Upper lobe of left lung (tissue), 6 donors: ENCODE data around the gene LPA. TPM values are rescaled to one million over a fixed set of nuclear protein-coding genes. Genes with fewer than 3 reads are reported as not detected.
"Not testable (repeated sequence)": the region's sequence is repeated elsewhere in the genome, so short reads cannot be mapped to it uniquely, and the experiment has no call there.

Experiments used
- ATAC-seq, 2 donors: fragments of 200-7000 bp; cut with Tn5 transposase; one replicate each; pipeline ENCODE4 v1.9.1; 2022; ENCODE audit warnings: mild to moderate bottlenecking in 2 of 2, moderate library complexity in 2 of 2; ENCODE audit not compliant: low FRiP score in 2 of 2
- DNase-seq, 2 donors: peaks; one replicate each; pipeline ENCODE4 v3.0.0-alpha.2; 2019 to 2020
- H3K27ac ChIP-seq, 4 donors: fragments of 200-600 bp; sonication (generic); one replicate each; pipeline ENCODE4 v1.5.1; 2016 to 2019
- H3K27me3 ChIP-seq, 4 donors: fragments of 200-600 bp; sonication (generic); one replicate each; pipeline ENCODE4 v1.5.1; 2017 to 2019
- H3K36me3 ChIP-seq, 4 donors: fragments of 200-600 bp; sonication (generic); one replicate each; pipeline ENCODE4 v1.5.1; 2016 to 2019
- H3K4me1 ChIP-seq, 4 donors: fragments of 200-600 bp; sonication (generic); one replicate each; pipeline ENCODE4 v1.5.1; 2018 to 2019
- H3K4me3 ChIP-seq, 4 donors: fragments of 200-600 bp; sonication (generic); one replicate each; pipeline ENCODE4 v1.5.1; 2017 to 2019; ENCODE audit warnings: mild to moderate bottlenecking in 2 of 4, moderate library complexity in 1 of 4
- H3K9me3 ChIP-seq, 4 donors: fragments of 200-600 bp; sonication (generic); one replicate each; pipeline ENCODE4 v1.5.1; 2018 to 2019
- CTCF ChIP-seq, 6 experiments: fragments of 450-650 bp in 4 of 6; fragments of 200-600 bp in 2 of 6; sonication (generic) in 2 of 6; IDR thresholded peaks; one replicate each; pipeline ENCODE4 v1.5.1; 2016 to 2019; ENCODE audit warnings: antibody characterized with exemption in 6 of 6
- EP300 ChIP-seq, 4 donors: sonication (generic); formaldehyde crosslinking; IDR thresholded peaks; one replicate each; pipeline ENCODE4 v1.5.1; 2017; ENCODE audit warnings: antibody characterized with exemption in 4 of 4, control low read depth in 2 of 4
- POLR2A ChIP-seq, 4 donors: fragments of 450-650 bp; IDR thresholded peaks; one replicate each; pipeline ENCODE4 v1.5.1; 2016 to 2017; ENCODE audit warnings: antibody characterized with exemption in 4 of 4, mild to moderate bottlenecking in 2 of 4
- POLR2AphosphoS5 ChIP-seq, 2 donors: sonication (generic); formaldehyde crosslinking; IDR thresholded peaks; one replicate each; pipeline ENCODE4 v1.5.1; 2017; ENCODE audit warnings: antibody characterized with exemption in 2 of 2
- WGBS, 2 donors: methylation state at CpG; one replicate each; pipeline ENCODE4 v1.1.5; 2017 to 2018; 5-methylcytosine and 5-hydroxymethylcytosine counted together
- total RNA-seq, 6 donors: library from RNA; depleted of rRNA in 4 of 6; stranded (reverse); fragments of >200 nt in 4 of 6; gene quantifications; one replicate each; pipeline versions ENCODE4 v1.1.0 to v1.2.1, GENCODE V29; 2016 to 2021
- donor health status: DM: no; HTN: no; CAD: no; lungs with moderate emphysema.
- donor health status: DM: no; HTN: yes; CAD: no; lungs with severe emphysema.

The LPA gene
- total RNA-seq, 6 donors from 2014 or later = 0.15 to 2.1 (median 0.23) TPM; not detected in 2

GRCh38 chr6:160534050-160534696 is 129.9 kb downstream of the LPA start:
- DNase-seq = peak in 1 of 2 donors; percentile 36
- Histone ChIP-seq H3K4me1 (peaks cover 0 to 6% (median 2%) of the 10 kb centered on the region in 4 donors), H3K4me3 (no peak overlapping the region), H3K27me3 (no peaks in the 10 kb centered on the region), H3K36me3 (no peaks in the 10 kb centered on the region), H3K9me3 (no peaks in the 10 kb centered on the region), H3K27ac (no peak overlapping the region)
- TF ChIP-seq CTCF (IDR thresholded peaks at IDR 0.05) (peak; percentile 81 to 94 (median 85)), EP300 (IDR thresholded peaks at IDR 0.05) (no peak), POLR2A (IDR thresholded peaks at IDR 0.05) (no peak)
- peak; percentile 80 to 92 for ATAC-seq
- WGBS, 2 donors = 6 to 20% methylated on average over 3 to 9 of the region's 9 CpGs

GRCh38 chr6:160532315-160532714 is 131.8 kb downstream of the LPA start:
- ATAC-seq = no peak
- TF ChIP-seq POLR2AphosphoS5 (IDR thresholded peaks at IDR 0.05) (no peak), CTCF (IDR thresholded peaks at IDR 0.05) (no peak), EP300 (IDR thresholded peaks at IDR 0.05) (no peak), POLR2A (IDR thresholded peaks at IDR 0.05) (no peak)
- 62 to 67% methylated on average over 4 of the region's 4 CpGs for WGBS, 2 donors

GRCh38 chr6:160531826-160532225 is 132.2 kb downstream of the LPA start:
- Histone ChIP-seq H3K27ac (no peak overlapping the region), H3K36me3 (no peaks in the 10 kb centered on the region), H3K4me3 (no peak overlapping the region), H3K9me3 (no peaks in the 10 kb centered on the region), H3K4me1 (peaks cover 0 to 6% (median 2%) of the 10 kb centered on the region in 4 donors), H3K27me3 (no peaks in the 10 kb centered on the region)
- ATAC-seq (no peak), DNase-seq (no peak)
- 75 to 80% methylated on average over 2 of the region's 2 CpGs for WGBS, 2 donors
- TF ChIP-seq POLR2AphosphoS5 (IDR thresholded peaks at IDR 0.05) (no peak), EP300 (IDR thresholded peaks at IDR 0.05) (no peak), CTCF (IDR thresholded peaks at IDR 0.05) (no peak), POLR2A (IDR thresholded peaks at IDR 0.05) (no peak)

More at GRCh38 chr6:160532315-160532714, 131.8 kb downstream of the LPA start:
- H3K36me3 ChIP-seq = no peaks in the 10 kb centered on the region
- H3K4me3 ChIP-seq = no peak overlapping the region
- no peaks in the 10 kb centered on the region for H3K27me3 ChIP-seq
- DNase-seq = no peak
- H3K27ac ChIP-seq = no peak overlapping the region
- peaks cover 0 to 6% (median 2%) of the 10 kb centered on the region in 4 donors for H3K4me1 ChIP-seq
- no peaks in the 10 kb centered on the region for H3K9me3 ChIP-seq

GRCh38 chr6:160529524-160529923 is 134.6 kb downstream of the LPA start:
- H3K9me3 ChIP-seq, H3K4me3 ChIP-seq, H3K27ac ChIP-seq, ATAC-seq, H3K4me1 ChIP-seq, DNase-seq, H3K27me3 ChIP-seq, H3K36me3 ChIP-seq: not testable (repeated sequence)
- WGBS, 2 donors = 86 to 90% methylated on average over 5 of the region's 5 CpGs

- 88 to 95% methylated on average over 5 of the region's 5 CpGs for WGBS, 2 donors
- Histone ChIP-seq H3K4me3 (no peak overlapping the region), H3K27ac (no peak overlapping the region), H3K4me1 (peaks cover 4 to 18% (median 8%) of the 10 kb centered on the region in 4 donors), H3K27me3 (no peaks in the 10 kb centered on the region), H3K9me3 (no peaks in the 10 kb centered on the region), H3K36me3 (no peaks in the 10 kb centered on the region)
- ATAC-seq (no peak), DNase-seq (no peak)
- no peak for TF ChIP-seq EP300 (IDR thresholded peaks at IDR 0.05)
- no peak for TF ChIP-seq POLR2A (IDR thresholded peaks at IDR 0.05)
- TF ChIP-seq CTCF (IDR thresholded peaks at IDR 0.05) = no peak
- no peak for TF ChIP-seq POLR2AphosphoS5 (IDR thresholded peaks at IDR 0.05)
Observed at GRCh38 chr6:160523223-160523622, 140.9 kb downstream of the LPA start.
